CD4-positive, alpha-beta T cell treated with Interleukin-15 for 1 hour (primary cell): Measurements from ENCODE around the gene EPS15.
A peak's percentile ranks its signal among the peaks of the same experiment; 100 is the strongest.
"Not testable (repeated sequence)": the region's sequence is repeated elsewhere in the genome, so short reads cannot be mapped to it uniquely, and the experiment has no call there.

ENCODE experiments used
- DNase-seq: peaks from one replicate; pipeline ENCODE4 v3.0.0-alpha.2; 2020

Gene EPS15

GRCh38 chr1:51519048-51519864 is at the start of gene EPS15:
Gene EPS15 (minus strand): TSS chr1:51519266. CDS start chr1:51519231, 35 bp downstream.
- peak; percentile 88 for DNase-seq

- no peak for DNase-seq
Observed at GRCh38 chr1:51568231-51568935, 49.3 kb upstream of the EPS15 start.

- no peak for DNase-seq
Observed at GRCh38 chr1:51567653-51568052, 48.6 kb upstream of the EPS15 start.

DNA sequence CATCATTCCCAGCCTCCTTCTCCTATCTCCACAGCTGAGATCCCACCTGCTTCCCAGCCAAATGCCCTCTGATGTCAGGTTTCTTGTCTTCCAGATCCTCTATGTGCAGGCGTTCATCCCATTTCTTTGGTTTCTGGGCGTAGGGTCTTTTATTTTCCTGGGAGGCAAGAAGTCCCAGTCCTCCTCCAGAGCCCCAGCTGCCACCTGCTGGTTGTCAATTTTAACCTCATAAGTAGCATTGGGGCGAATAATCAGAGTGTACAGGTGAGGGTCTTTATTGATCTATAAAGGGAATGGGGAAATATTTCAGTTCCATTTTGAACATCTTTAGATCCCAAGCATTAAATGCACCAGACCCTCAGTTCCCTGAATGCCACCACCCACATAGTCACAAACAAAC is 47.2 kb upstream of the EPS15 start:
- DNase-seq, result no peak

GRCh38 chr1:51565009-51565408 is 45.9 kb upstream of the EPS15 start:
- DNase-seq, result no peak

GRCh38 chr1:51564124-51564523 is 45.1 kb upstream of the EPS15 start:
- no peak for DNase-seq

- no peak for DNase-seq
Observed at GRCh38 chr1:51561702-51562101, 42.6 kb upstream of the EPS15 start.

DNA sequence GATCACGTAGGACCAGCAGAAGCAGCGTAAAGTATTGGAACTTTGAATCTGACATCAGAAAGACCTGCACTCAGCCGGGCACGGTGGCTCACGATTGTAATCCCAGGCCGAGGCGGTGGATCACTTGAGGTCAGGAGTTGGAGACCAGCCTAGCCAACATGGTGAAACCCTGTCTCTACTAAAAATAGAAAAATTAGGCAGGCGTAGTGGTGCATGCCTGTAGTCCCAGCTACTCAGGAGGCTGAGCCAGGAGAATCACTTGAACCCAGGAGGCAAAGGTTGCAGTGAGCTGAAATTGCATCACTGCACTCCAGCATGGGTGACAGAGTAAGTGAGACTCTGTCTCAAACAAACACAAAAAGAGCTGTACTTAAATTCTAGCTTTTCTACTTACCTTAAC is 41.8 kb upstream of the EPS15 start:
- not testable (repeated sequence) for DNase-seq

GRCh38 chr1:51560034-51560433 is 41.0 kb upstream of the EPS15 start:
- no peak for DNase-seq

GRCh38 chr1:51559501-51559900 is 40.4 kb upstream of the EPS15 start:
- no peak for DNase-seq

- no peak for DNase-seq
Observed at GRCh38 chr1:51559064-51559500, 40.0 kb upstream of the EPS15 start.

- no peak for DNase-seq
Observed at GRCh38 chr1:51558375-51558924, 39.4 kb upstream of the EPS15 start.

GRCh38 chr1:51557168-51557567 is 38.1 kb upstream of the EPS15 start:
- no peak for DNase-seq

- DNase-seq, result no peak
Observed at GRCh38 chr1:51555866-51556619, 37.0 kb upstream of the EPS15 start.

GRCh38 chr1:51553911-51554310 is 34.8 kb upstream of the EPS15 start:
- no peak for DNase-seq

DNA sequence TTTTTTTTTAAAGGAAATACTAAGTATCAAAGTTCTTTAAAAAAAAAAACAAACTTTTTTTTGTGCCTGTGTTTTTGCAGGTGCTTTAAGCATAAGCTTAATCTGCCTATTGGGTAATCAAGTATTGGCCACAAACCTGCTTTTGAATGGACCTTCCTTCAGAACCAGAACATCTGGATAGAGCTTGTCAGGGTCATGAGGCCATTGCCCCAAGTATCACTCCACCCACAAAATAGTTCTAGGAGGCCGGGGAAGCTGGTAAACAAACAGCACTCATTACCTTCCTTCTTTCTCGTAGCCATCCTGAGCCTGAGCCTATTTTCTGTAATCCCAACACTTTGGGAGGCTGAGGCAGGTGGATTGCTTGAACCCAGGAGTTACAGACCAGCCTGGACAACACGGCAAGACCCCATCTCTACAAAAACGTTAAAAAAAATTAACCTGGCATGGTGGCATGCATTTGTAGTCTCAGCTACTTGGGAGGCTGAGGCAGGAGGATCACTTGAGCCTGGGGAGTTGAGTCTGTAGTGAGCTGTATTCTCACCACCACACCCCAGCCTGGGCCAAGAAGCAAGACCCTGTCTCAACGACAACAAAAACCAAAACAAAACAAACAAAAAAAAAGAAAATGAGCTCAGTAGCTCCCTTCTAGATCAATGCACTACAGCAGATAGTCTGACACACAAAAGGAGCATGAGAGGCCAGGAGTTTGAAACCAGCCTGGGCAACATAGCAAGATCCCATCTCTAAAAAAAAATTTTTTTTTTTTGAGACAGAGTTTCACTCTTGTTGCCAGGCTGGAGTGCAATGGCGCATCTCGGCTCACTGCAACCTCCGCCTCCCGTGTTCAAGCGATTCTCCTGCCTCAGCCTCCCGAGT is 34.1 kb upstream of the EPS15 start:
- DNase-seq, result no peak

DNA sequence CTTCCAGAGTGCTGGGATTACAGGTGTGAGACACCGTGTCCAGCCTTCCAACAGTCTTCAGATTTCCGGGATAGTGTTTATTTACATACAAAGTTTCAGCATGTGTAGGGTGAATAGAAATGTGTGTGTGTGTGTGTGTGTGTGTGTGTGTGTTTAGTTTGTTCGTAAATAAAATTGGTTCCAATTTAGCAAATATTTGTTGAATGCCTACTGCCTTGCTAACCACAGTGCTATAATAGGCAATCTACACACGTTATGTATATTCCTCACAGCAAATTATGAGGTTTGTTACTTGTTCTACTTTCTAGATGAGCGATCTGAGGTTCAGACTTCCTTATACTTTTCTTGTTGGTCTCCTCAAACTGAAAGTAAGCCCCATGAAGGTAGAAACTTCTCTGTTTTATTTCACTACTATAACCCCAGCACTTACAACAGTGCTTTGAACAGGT is 32.8 kb upstream of the EPS15 start:
- no peak for DNase-seq

DNA sequence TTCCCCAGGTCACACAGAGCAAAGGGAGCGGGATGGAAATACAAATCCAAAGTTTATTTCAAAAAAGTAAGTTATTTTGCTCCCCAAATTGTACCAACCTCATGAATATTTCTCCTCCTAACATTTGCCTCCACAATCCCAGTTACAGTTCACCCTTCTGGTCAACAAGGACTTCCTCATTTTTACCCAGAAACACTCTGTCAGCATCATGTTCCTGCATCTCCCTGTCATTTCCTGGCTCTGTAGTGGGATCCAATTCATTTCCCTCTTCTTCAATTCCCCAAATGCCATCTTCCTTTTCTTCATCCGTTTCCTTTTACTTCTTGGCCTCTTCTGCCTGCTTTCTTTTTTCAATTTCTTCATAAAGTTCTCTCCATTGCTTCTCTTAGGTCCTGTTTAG is 32.0 kb upstream of the EPS15 start:
- DNase-seq, result no peak

GRCh38 chr1:51549901-51550300 is 30.8 kb upstream of the EPS15 start:
- DNase-seq, result no peak

- DNase-seq, result no peak
Observed at GRCh38 chr1:51549016-51549619, 30.1 kb upstream of the EPS15 start.

- DNase-seq, result no peak
Observed at GRCh38 chr1:51543858-51544257, 24.8 kb upstream of the EPS15 start.
